ENCODE measurements around the gene ANK3. TPM values are rescaled to one million over a fixed set of nuclear protein-coding genes. Genes with fewer than 3 reads are reported as not detected.

The ANK3 gene
- polyA plus RNA-seq, 1 experiment: 0.13 TPM

GRCh38 chr10:60403168-60403873 is 13.6 kb upstream of the ANK3 start:
- no peak for TF ChIP-seq CTCF (IDR thresholded peaks at IDR 0.05; ENCODE audit: insufficient read depth, low read depth, low read length)
- H3K27me3 ChIP-seq (ENCODE audit: control insufficient read depth, insufficient read depth, low read length): no peaks in the 10 kb centered on the region
- CTCF ChIA-PET: no interaction called here

GRCh38 chr10:60400366-60400765 is 10.7 kb upstream of the ANK3 start:
- TF ChIP-seq CTCF (IDR thresholded peaks at IDR 0.05; ENCODE audit: insufficient read depth, low read depth, low read length): no peak
- ChIA-PET POLR2A (no interaction called here), CTCF (interaction anchor here (0.8 to 1.1 kb wide), 2 partner anchors 9 to 12 kb away, joined by 3 read pairs; no protein-coding TSS in a partner anchor)
- no peaks in the 10 kb centered on the region for H3K27me3 ChIP-seq (ENCODE audit: control insufficient read depth, insufficient read depth, low read length)
- H3K4me3 ChIP-seq (ENCODE audit: low read depth, low read length): no peak overlapping the region
- DNase-seq (ENCODE audit: low read depth): no peak
- H3K36me3 ChIP-seq (ENCODE audit: control insufficient read depth, insufficient read depth, low read length): no peaks in the 10 kb centered on the region

More at GRCh38 chr10:60403168-60403873, 13.6 kb upstream of the ANK3 start:
- no peak overlapping the region for H3K4me3 ChIP-seq (ENCODE audit: low read depth, low read length)
- no peaks in the 10 kb centered on the region for H3K36me3 ChIP-seq (ENCODE audit: control insufficient read depth, insufficient read depth, low read length)
- no peak for DNase-seq (ENCODE audit: low read depth)
- POLR2A ChIA-PET: no interaction called here

GRCh38 chr10:60399328-60399727 is 9.7 kb upstream of the ANK3 start:
- ChIA-PET POLR2A (no interaction called here), CTCF (interaction anchor here (0.7 to 1.1 kb wide), 3 partner anchors 10 to 887 kb away, joined by 3 read pairs; no protein-coding TSS in a partner anchor)
- no peaks in the 10 kb centered on the region for H3K36me3 ChIP-seq (ENCODE audit: control insufficient read depth, insufficient read depth, low read length)
- no peaks in the 10 kb centered on the region for H3K27me3 ChIP-seq (ENCODE audit: control insufficient read depth, insufficient read depth, low read length)
- no peak overlapping the region for H3K4me3 ChIP-seq (ENCODE audit: low read depth, low read length)
- TF ChIP-seq CTCF (IDR thresholded peaks at IDR 0.05; ENCODE audit: insufficient read depth, low read depth, low read length): no peak
- DNase-seq (ENCODE audit: low read depth): no peak

GRCh38 chr10:60397792-60398191 is 8.1 kb upstream of the ANK3 start:
- CTCF ChIA-PET: no interaction called here
- TF ChIP-seq CTCF (IDR thresholded peaks at IDR 0.05; ENCODE audit: insufficient read depth, low read depth, low read length): no peak
- Histone ChIP-seq H3K27me3 (ENCODE audit: control insufficient read depth, insufficient read depth, low read length) (no peaks in the 10 kb centered on the region), H3K36me3 (ENCODE audit: control insufficient read depth, insufficient read depth, low read length) (no peaks in the 10 kb centered on the region), H3K4me3 (ENCODE audit: low read depth, low read length) (no peak overlapping the region)
- POLR2A ChIA-PET: no interaction called here
- no peak for DNase-seq (ENCODE audit: low read depth)

- Histone ChIP-seq H3K36me3 (ENCODE audit: control insufficient read depth, insufficient read depth, low read length) (no peaks in the 10 kb centered on the region), H3K4me3 (ENCODE audit: low read depth, low read length) (no peak overlapping the region), H3K27me3 (ENCODE audit: control insufficient read depth, insufficient read depth, low read length) (no peaks in the 10 kb centered on the region)
- ChIA-PET POLR2A (no interaction called here), CTCF (no interaction called here)
- no peak for DNase-seq (ENCODE audit: low read depth)
- TF ChIP-seq CTCF (IDR thresholded peaks at IDR 0.05; ENCODE audit: insufficient read depth, low read depth, low read length): no peak
Measured at GRCh38 chr10:60396766-60397165, 7.1 kb upstream of the ANK3 start.

Measured in BJ (cell line).